SU-DHL-6 (cell line): Measurements from ENCODE around the gene RAC2.

Source experiments
- H2AFZ ChIP-seq: fragments of 200-600 bp; sonication (generic); 2 replicates; pipeline ENCODE4 v1.6.1; 2014; ENCODE audit warnings: low read depth, mild to moderate bottlenecking, moderate library complexity, mixed read lengths, antibody characterized with exemption, low read length; ENCODE audit not compliant: severe bottlenecking
- H3F3A ChIP-seq: fragments of 200-600 bp; shearing (Covaris generic); 2 replicates; pipeline ENCODE4 v1.6.0; 2016; ENCODE audit warnings: antibody characterized with exemption, mild to moderate bottlenecking; ENCODE audit not compliant: insufficient read depth
- H3K27ac ChIP-seq: fragments of 200-600 bp; sonication (generic); 2 replicates; pipeline ENCODE4 v1.5.1; 2016; ENCODE audit warnings: low read depth, mild to moderate bottlenecking, low read length, moderate library complexity, mixed read lengths
- H3K27me3 ChIP-seq: fragments of 200-600 bp; sonication (generic), shearing (Covaris generic); 2 replicates; pipeline ENCODE4 v1.6.0; 2014; ENCODE audit warnings: mild to moderate bottlenecking, low read length
- H3K36me3 ChIP-seq: fragments of 200-600 bp; sonication (generic); 2 replicates; pipeline ENCODE4 v1.6.1; 2014; ENCODE audit warnings: mild to moderate bottlenecking, low read length, mixed read lengths
- H3K4me2 ChIP-seq: fragments of 300-600, 200-600 bp; shearing (Covaris generic), sonication (generic); 2 replicates; pipeline ENCODE4 v1.6.0; 2014; ENCODE audit warnings: low read length, low read depth, mild to moderate bottlenecking; ENCODE audit not compliant: poor library complexity, severe bottlenecking
- H3K4me3 ChIP-seq: fragments of 200-600 bp; sonication (generic); 2 replicates; pipeline ENCODE4 v1.5.1; 2014; ENCODE audit warnings: antibody characterized with exemption, low read length, mild to moderate bottlenecking, mixed read lengths; ENCODE audit not compliant: insufficient read depth, poor library complexity, severe bottlenecking
- H3K79me2 ChIP-seq: fragments of 200-600 bp; sonication (generic); 2 replicates; pipeline ENCODE4 v1.6.1; 2014; ENCODE audit warnings: mild to moderate bottlenecking, low read length, moderate library complexity; ENCODE audit not compliant: insufficient read depth
- H3K9ac ChIP-seq: fragments of 200-600 bp; sonication (generic); 2 replicates; pipeline ENCODE4 v1.7.0; 2014; ENCODE audit warnings: mild to moderate bottlenecking, low read length
- H3K9me2 ChIP-seq: fragments of 200-600 bp; sonication (generic); replicated peaks from 2 replicates; pipeline ENCODE4 v1.6.1; 2014; ENCODE audit warnings: low read length; ENCODE audit not compliant: insufficient read depth
- H3K9me3 ChIP-seq: fragments of 200-600 bp; sonication (generic); 2 replicates; pipeline ENCODE4 v1.6.1; 2014; ENCODE audit warnings: low read length, mixed read lengths; ENCODE audit not compliant: insufficient read depth
- H4K20me1 ChIP-seq: fragments of 200-600 bp; sonication (generic); 2 replicates; pipeline ENCODE4 v1.6.1; 2014; ENCODE audit warnings: low read depth, mild to moderate bottlenecking, antibody characterized with exemption, low read length, moderate library complexity, mixed read lengths
- CTCF ChIP-seq: fragments of 200-600 bp; sonication (generic); IDR thresholded peaks from one replicate; pipeline ENCODE4 v1.5.1; 2017; ENCODE audit warnings: antibody characterized with exemption, mild to moderate bottlenecking, low read length, moderate library complexity; ENCODE audit not compliant: insufficient read depth, poor library complexity, severe bottlenecking
- EZH2phosphoT487 ChIP-seq: fragments of 200-600 bp; sonication (generic), shearing (Covaris generic); conservative IDR thresholded peaks from 2 replicates; pipeline ENCODE4 v1.6.1; 2018; ENCODE audit warnings: mild to moderate bottlenecking, antibody characterized with exemption, low read length, moderate library complexity, mixed read lengths

Gene RAC2

GRCh38 chr22:37244922-37245722 lies 1.1 kb upstream of the RAC2 start:
- Histone ChIP-seq H3K79me2 (peaks cover 28% of the 10 kb centered on the region), H3K4me2 (peak overlapping the region; percentile 75), H3K27me3 (no peaks in the 10 kb centered on the region), H3K27ac (peak overlapping the region; percentile 95), H3K4me3 (peak overlapping the region; percentile 39), H3K36me3 (no peaks in the 10 kb centered on the region; the same call in 1 of the 2 replicates), H2AFZ (peak overlapping the region; percentile 35), H3K9ac (peak overlapping the region; percentile 97), H3K9me3 (no peaks in the 10 kb centered on the region), H3K9me2 (no peaks in the 10 kb centered on the region), H3F3A (peaks cover 32% of the 10 kb centered on the region), H4K20me1 (no peaks in the 10 kb centered on the region)
- TF ChIP-seq EZH2phosphoT487 (no peak), CTCF (no peak)

- Histone ChIP-seq H3K9me2 (no peaks in the 10 kb centered on the region), H3F3A (peaks cover 32% of the 10 kb centered on the region), H3K4me2 (peak overlapping the region; percentile 75), H3K9me3 (no peaks in the 10 kb centered on the region), H3K27me3 (no peaks in the 10 kb centered on the region), H3K4me3 (peak overlapping the region; percentile 87), H3K79me2 (peaks cover 28% of the 10 kb centered on the region), H4K20me1 (no peaks in the 10 kb centered on the region), H3K27ac (peak overlapping the region; percentile 95), H3K36me3 (no peaks in the 10 kb centered on the region; the same call in 1 of the 2 replicates), H2AFZ (no peak overlapping the region), H3K9ac (peak overlapping the region; percentile 97)
- no peak for TF ChIP-seq CTCF
- TF ChIP-seq EZH2phosphoT487 = no peak
These were observed 511 bp downstream of the RAC2 start for GRCh38 chr22:37243402-37244113.

DNA sequence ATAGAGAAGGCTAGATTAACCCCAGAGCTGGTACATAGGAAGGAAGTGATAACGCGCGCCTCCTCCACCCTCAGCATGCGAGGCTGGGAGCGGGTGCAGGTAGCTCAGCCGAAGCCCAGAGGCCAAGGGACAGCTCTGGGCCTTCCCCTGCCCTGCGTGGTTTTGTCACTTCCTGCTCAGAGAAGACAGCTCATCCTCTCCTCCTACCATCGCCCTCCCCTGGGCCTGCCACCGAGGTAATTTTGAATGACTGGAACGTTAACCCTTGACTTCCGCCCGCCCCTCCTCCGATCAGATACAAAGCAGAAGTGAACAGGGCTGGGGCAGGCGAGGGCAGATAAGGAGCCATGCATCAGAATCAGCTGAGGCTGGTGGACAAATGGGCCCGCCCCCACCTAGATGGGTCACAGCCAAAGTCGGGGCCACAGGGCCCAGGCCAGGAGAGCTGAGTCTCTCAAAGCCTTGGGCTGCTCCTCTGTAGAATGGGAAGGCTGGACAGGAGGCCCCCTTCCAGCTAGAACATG lies 1.6 kb downstream of the RAC2 start:
- Histone ChIP-seq H3K27ac (peak overlapping the region; percentile 95), H2AFZ (no peak overlapping the region), H3K79me2 (peaks cover 28% of the 10 kb centered on the region), H3K9ac (peak overlapping the region; percentile 97), H3F3A (peaks cover 32% of the 10 kb centered on the region), H4K20me1 (no peaks in the 10 kb centered on the region), H3K27me3 (no peaks in the 10 kb centered on the region), H3K9me2 (no peaks in the 10 kb centered on the region), H3K9me3 (no peaks in the 10 kb centered on the region), H3K36me3 (no peaks in the 10 kb centered on the region; the same call in 1 of the 2 replicates), H3K4me3 (peak overlapping the region; percentile 87), H3K4me2 (peak overlapping the region; percentile 75)
- TF ChIP-seq CTCF = no peak
- no peak for TF ChIP-seq EZH2phosphoT487
